ENCODE data around the gene FBXL14.

The FBXL14 gene

DNA sequence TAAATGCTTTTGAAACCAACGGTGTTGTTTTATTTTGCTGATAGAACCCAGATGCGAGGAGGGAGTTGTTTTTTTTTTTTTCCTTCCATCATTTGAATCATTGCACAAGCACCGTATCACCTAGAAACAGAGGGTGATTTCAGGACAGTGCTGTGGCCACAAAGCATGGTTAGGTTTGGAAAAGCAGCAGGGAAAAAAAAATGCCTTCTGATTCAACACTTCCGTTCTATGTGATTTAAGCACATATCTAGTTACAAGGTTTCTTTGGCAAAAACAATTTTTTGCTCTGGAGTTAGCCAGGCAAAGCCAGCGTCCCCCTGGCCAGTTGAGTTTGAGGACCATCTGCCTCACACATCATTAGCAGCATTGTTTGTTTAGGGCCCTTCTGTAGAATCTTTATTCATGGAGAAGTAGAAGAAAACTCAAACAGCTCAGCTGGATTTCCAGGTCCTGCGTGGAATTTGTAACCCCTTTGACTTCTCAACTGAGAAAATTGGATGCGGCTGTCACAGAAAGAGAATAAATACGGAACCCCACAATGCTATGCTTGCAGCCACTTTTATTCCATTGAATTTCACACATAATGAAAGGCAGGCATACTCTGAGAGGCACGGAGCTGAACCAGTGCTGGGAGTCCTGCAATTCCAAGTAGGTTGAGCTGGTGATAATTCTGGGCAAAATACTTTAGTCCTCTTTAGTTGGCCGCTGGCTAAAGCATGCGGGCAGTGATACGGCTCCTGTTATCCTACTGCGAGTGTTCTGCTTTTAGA, 17.6 kb upstream of the FBXL14 start:
- Histone ChIP-seq H3K36me3 (ENCODE audit: control insufficient read depth in 1 of 2, insufficient read depth in 2 of 2, low read length in 2 of 2) (no peaks in the 10 kb centered on the region), H3K14ac (ENCODE audit: low read length) (no peak overlapping the region), H3K27ac (ENCODE audit: low read depth, low read length) (no peak overlapping the region), H4K12ac (ENCODE audit: low read depth, low read length) (no peak overlapping the region), H3K4ac (ENCODE audit: low read depth, low read length) (no peak overlapping the region), H2AK5ac (ENCODE audit: low read length) (no peak overlapping the region), H3K9me3 (ENCODE audit: insufficient read depth, low read depth, low read length) (no peaks in the 10 kb centered on the region), H3K23ac (ENCODE audit: low read length) (no peak overlapping the region), H4K8ac (ENCODE audit: low read depth, low read length) (no peak overlapping the region), H2AFZ (ENCODE audit: insufficient read depth, low read length, poor library complexity) (no peak overlapping the region), H3K4me1 (ENCODE audit: control insufficient read depth in 1 of 2, insufficient read depth in 2 of 2, low read length in 2 of 2) (no peaks in the 10 kb centered on the region), H3K4me2 (ENCODE audit: low read length) (no peak overlapping the region), H3K27me3 (ENCODE audit: insufficient read depth, low read length) (no peaks in the 10 kb centered on the region), H3K79me2 (ENCODE audit: control insufficient read depth, insufficient read depth, low read length, poor library complexity) (no peaks in the 10 kb centered on the region), H2BK5ac (ENCODE audit: low read depth, low read length, poor library complexity) (no peak overlapping the region), H4K91ac (ENCODE audit: low read depth, low read length) (no peak overlapping the region), H2BK12ac (ENCODE audit: low read length) (no peak overlapping the region), H3K9ac (ENCODE audit: low read length) (no peak overlapping the region), H2BK120ac (ENCODE audit: insufficient read depth, low read length, poor library complexity) (no peak overlapping the region), H3K79me1 (ENCODE audit: low read length) (no peaks in the 10 kb centered on the region), H3K4me3 (ENCODE audit: low read depth, low read length) (no peak overlapping the region), H3K18ac (ENCODE audit: low read length) (no peak overlapping the region)
- DNase-seq: no peak
- no CpG with 5 or more reads among the region's 13 CpGs for WGBS (ENCODE audit: extremely low coverage, insufficient coverage, insufficient read length)

DNA sequence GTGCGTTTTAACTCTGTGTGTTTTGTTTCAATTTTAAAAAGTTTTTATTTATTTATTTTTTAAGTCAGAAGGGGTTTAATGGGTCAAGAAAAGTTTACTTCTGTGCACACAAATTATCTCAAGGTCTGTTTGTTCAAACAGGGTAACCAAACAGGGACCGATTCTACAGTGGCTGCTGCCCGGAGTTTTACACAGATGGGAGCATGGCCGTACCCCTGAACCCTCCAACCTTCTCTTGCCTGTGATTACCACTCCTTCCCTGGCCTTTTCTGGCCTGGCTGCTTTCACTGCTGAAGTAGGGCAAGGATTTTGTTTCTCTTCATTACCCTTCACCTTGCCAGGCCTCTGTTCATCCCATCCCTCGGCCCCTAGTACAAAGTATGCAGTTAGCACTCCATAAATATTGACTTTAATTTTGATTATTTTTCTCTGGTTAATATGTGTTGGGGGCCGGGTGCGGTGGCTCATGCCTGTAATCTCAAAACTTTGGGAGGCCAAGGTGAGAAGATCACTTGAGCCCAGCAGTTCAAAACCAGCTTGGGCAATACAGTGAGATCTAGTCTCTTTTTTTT, 15.8 kb upstream of the FBXL14 start:
- Histone ChIP-seq H2AFZ (ENCODE audit: insufficient read depth, low read length, poor library complexity) (no peak overlapping the region), H3K27me3 (ENCODE audit: insufficient read depth, low read length) (no peaks in the 10 kb centered on the region), H3K4ac (ENCODE audit: low read depth, low read length) (no peak overlapping the region), H2BK12ac (ENCODE audit: low read length) (no peak overlapping the region), H3K79me1 (ENCODE audit: low read length) (peaks cover 9% of the 10 kb centered on the region), H3K27ac (ENCODE audit: low read depth, low read length) (no peak overlapping the region), H3K23ac (ENCODE audit: low read length) (no peak overlapping the region), H2BK5ac (ENCODE audit: low read depth, low read length, poor library complexity) (no peak overlapping the region), H3K4me2 (ENCODE audit: low read length) (no peak overlapping the region), H3K36me3 (ENCODE audit: control insufficient read depth in 1 of 2, insufficient read depth in 2 of 2, low read length in 2 of 2) (no peaks in the 10 kb centered on the region), H3K18ac (ENCODE audit: low read length) (no peak overlapping the region), H4K8ac (ENCODE audit: low read depth, low read length) (no peak overlapping the region), H3K4me3 (ENCODE audit: low read depth, low read length) (no peak overlapping the region), H3K9ac (ENCODE audit: low read length) (no peak overlapping the region), H2AK5ac (ENCODE audit: low read length) (no peak overlapping the region), H4K91ac (ENCODE audit: low read depth, low read length) (no peak overlapping the region), H3K79me2 (ENCODE audit: control insufficient read depth, insufficient read depth, low read length, poor library complexity) (no peaks in the 10 kb centered on the region), H2BK120ac (ENCODE audit: insufficient read depth, low read length, poor library complexity) (no peak overlapping the region), H3K9me3 (ENCODE audit: insufficient read depth, low read depth, low read length) (no peaks in the 10 kb centered on the region), H3K14ac (ENCODE audit: low read length) (no peak overlapping the region), H3K4me1 (ENCODE audit: control insufficient read depth in 1 of 2, insufficient read depth in 2 of 2, low read length in 2 of 2) (peaks cover 2 to 4% of the 10 kb centered on the region in 2 experiments), H4K12ac (ENCODE audit: low read depth, low read length) (no peak overlapping the region)
- WGBS (ENCODE audit: extremely low coverage, insufficient coverage, insufficient read length): no CpG with 5 or more reads among the region's 7 CpGs
- no peak for DNase-seq

DNA sequence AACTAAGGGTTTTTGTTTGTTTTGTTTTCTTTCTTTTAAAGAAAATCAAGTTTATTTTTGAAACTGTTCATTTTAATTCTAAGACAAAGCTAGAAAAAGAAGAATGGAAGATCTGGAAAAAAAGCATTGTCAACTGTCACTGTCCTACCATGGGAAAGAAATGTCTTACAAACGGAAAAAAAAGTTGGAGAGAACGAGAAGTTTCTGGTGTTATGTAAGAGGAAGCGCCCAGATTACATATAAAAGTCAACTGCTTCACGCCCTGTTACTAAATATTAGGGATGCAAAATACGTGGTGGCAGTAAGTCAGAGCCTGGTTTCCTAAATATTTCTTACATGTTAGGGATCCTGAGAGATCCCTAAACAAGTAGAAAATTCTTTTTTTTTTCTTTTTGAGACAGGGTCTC, 14.3 kb upstream of the FBXL14 start:
- no CpG with 5 or more reads among the region's 5 CpGs for WGBS (ENCODE audit: extremely low coverage, insufficient coverage, insufficient read length)
- H3K4me1 ChIP-seq (ENCODE audit: control insufficient read depth in 1 of 2, insufficient read depth in 2 of 2, low read length in 2 of 2): peaks cover 4% of the 10 kb centered on the region in 2 experiments
- H3K79me2 ChIP-seq (ENCODE audit: control insufficient read depth, insufficient read depth, low read length, poor library complexity): no peaks in the 10 kb centered on the region
- H3K14ac ChIP-seq (ENCODE audit: low read length): no peak overlapping the region
- no peaks in the 10 kb centered on the region for H3K36me3 ChIP-seq (ENCODE audit: control insufficient read depth in 1 of 2, insufficient read depth in 2 of 2, low read length in 2 of 2)
- no peak for DNase-seq
- no peak overlapping the region for H4K12ac ChIP-seq (ENCODE audit: low read depth, low read length)
- H3K4me3 ChIP-seq (ENCODE audit: low read depth, low read length): no peak overlapping the region
- no peak overlapping the region for H2BK5ac ChIP-seq (ENCODE audit: low read depth, low read length, poor library complexity)
- H3K27me3 ChIP-seq (ENCODE audit: insufficient read depth, low read length): no peaks in the 10 kb centered on the region
- H4K91ac ChIP-seq (ENCODE audit: low read depth, low read length): no peak overlapping the region
- peaks cover 9% of the 10 kb centered on the region for H3K79me1 ChIP-seq (ENCODE audit: low read length)
- no peak overlapping the region for H3K4ac ChIP-seq (ENCODE audit: low read depth, low read length)
- no peak overlapping the region for H3K23ac ChIP-seq (ENCODE audit: low read length)
- no peak overlapping the region for H2AK5ac ChIP-seq (ENCODE audit: low read length)
- H3K4me2 ChIP-seq (ENCODE audit: low read length): no peak overlapping the region
- no peak overlapping the region for H3K18ac ChIP-seq (ENCODE audit: low read length)
- H2BK120ac ChIP-seq (ENCODE audit: insufficient read depth, low read length, poor library complexity): no peak overlapping the region
- no peak overlapping the region for H2BK12ac ChIP-seq (ENCODE audit: low read length)
- no peak overlapping the region for H3K27ac ChIP-seq (ENCODE audit: low read depth, low read length)
- no peak overlapping the region for H3K9ac ChIP-seq (ENCODE audit: low read length)
- H2AFZ ChIP-seq (ENCODE audit: insufficient read depth, low read length, poor library complexity): no peak overlapping the region
- H3K9me3 ChIP-seq (ENCODE audit: insufficient read depth, low read depth, low read length): no peaks in the 10 kb centered on the region
- no peak overlapping the region for H4K8ac ChIP-seq (ENCODE audit: low read depth, low read length)

DNA sequence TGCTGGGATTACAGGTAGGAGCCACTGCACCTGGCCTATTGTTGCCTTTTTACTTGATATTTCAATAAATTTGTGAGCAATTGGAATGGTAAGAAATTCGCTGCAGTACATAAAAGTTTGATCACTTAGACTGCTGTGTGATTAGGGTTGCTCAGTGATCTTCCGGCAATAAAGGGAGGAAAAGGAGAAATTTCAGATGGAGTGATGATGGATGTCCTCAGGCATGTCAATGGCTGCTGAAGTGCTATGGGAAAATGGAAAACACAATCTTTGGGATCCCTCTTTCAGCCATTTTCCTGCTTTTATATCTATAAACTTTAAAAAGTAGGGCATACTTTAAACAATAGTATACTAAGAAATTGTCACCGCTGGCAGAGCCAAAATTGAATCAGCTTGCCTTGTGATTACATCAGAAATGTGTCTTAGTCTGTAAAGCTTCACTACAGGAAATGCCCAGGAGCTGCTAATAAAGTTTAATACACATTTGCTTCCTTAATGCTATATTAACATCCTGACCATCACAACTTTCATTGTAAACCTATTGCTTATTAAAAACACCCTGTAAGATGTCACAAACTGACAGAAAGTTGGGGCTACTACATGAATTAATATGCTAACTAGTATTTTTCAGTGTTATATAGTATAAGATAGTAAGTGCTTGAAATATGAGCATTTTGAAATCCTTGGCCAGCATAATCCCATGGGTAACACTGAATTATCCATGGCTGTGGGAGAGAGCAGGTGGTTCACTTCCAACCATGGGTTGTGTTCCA, 13.7 kb upstream of the FBXL14 start:
- Histone ChIP-seq H3K23ac (ENCODE audit: low read length) (no peak overlapping the region), H3K27me3 (ENCODE audit: insufficient read depth, low read length) (no peaks in the 10 kb centered on the region), H3K36me3 (ENCODE audit: control insufficient read depth in 1 of 2, insufficient read depth in 2 of 2, low read length in 2 of 2) (no peaks in the 10 kb centered on the region), H3K18ac (ENCODE audit: low read length) (no peak overlapping the region), H4K91ac (ENCODE audit: low read depth, low read length) (no peak overlapping the region), H3K27ac (ENCODE audit: low read depth, low read length) (no peak overlapping the region), H2BK120ac (ENCODE audit: insufficient read depth, low read length, poor library complexity) (no peak overlapping the region), H3K4me2 (ENCODE audit: low read length) (no peak overlapping the region), H3K9me3 (ENCODE audit: insufficient read depth, low read depth, low read length) (no peaks in the 10 kb centered on the region), H3K4ac (ENCODE audit: low read depth, low read length) (no peak overlapping the region), H4K8ac (ENCODE audit: low read depth, low read length) (no peak overlapping the region), H2AK5ac (ENCODE audit: low read length) (no peak overlapping the region), H3K79me2 (ENCODE audit: control insufficient read depth, insufficient read depth, low read length, poor library complexity) (no peaks in the 10 kb centered on the region), H2BK12ac (ENCODE audit: low read length) (no peak overlapping the region), H4K12ac (ENCODE audit: low read depth, low read length) (no peak overlapping the region), H2AFZ (ENCODE audit: insufficient read depth, low read length, poor library complexity) (no peak overlapping the region), H3K4me1 (ENCODE audit: control insufficient read depth in 1 of 2, insufficient read depth in 2 of 2, low read length in 2 of 2) (peaks cover 4% of the 10 kb centered on the region in 2 experiments), H3K79me1 (ENCODE audit: low read length) (peaks cover 9% of the 10 kb centered on the region), H3K14ac (ENCODE audit: low read length) (no peak overlapping the region), H2BK5ac (ENCODE audit: low read depth, low read length, poor library complexity) (no peak overlapping the region), H3K9ac (ENCODE audit: low read length) (no peak overlapping the region), H3K4me3 (ENCODE audit: low read depth, low read length) (no peak overlapping the region)
- DNase-seq: no peak
- WGBS (ENCODE audit: extremely low coverage, insufficient coverage, insufficient read length): no CpG with 5 or more reads among the region's 3 CpGs

Measured in trophoblast cell (in vitro differentiated cells and primary cell).